Loucy (cell line): ENCODE results near the gene MLYCD.

ENCODE experiments used
- CTCF ChIP-seq: fragments of 200-600 bp; sonication (generic); conservative IDR thresholded peaks from 2 replicates; pipeline ENCODE4 v1.5.1; 2014; ENCODE audit warnings: mild to moderate bottlenecking, antibody characterized with exemption, low read length
- EZH2phosphoT487 ChIP-seq: fragments of 200-600 bp; IDR thresholded peaks from 2 replicates; pipeline ENCODE4 v1.6.1; 2018; ENCODE audit warnings: antibody characterized with exemption, mild to moderate bottlenecking, moderate library complexity, borderline replicate concordance

- no peak for TF ChIP-seq CTCF
- no peak for TF ChIP-seq EZH2phosphoT487
These were observed 60.1 kb downstream of the MLYCD start for GRCh38 chr16:83958846-83959565.
